GM18517 (cell line): Measurements from ENCODE around the gene XPO6.

ENCODE experiments used
- ATAC-seq: cut with Tn5 transposase; IDR thresholded peaks from one replicate; pipeline ENCODE4 v1.9.1; 2021; ENCODE audit warnings: mild to moderate bottlenecking, moderate library complexity; ENCODE audit not compliant: unreplicated experiment

Gene XPO6

GRCh38 chr16:28208824-28209223 lies 2.9 kb downstream of the XPO6 start:
- ATAC-seq = no peak

GRCh38 chr16:28208131-28208530 lies 3.6 kb downstream of the XPO6 start:
- no peak for ATAC-seq

- no peak for ATAC-seq
Measured at GRCh38 chr16:28207399-28207798, 4.4 kb downstream of the XPO6 start.

GRCh38 chr16:28205974-28206373 lies 5.8 kb downstream of the XPO6 start:
- no peak for ATAC-seq

- no peak for ATAC-seq
Measured at GRCh38 chr16:28205117-28205899, 6.5 kb downstream of the XPO6 start.

- no peak for ATAC-seq
Measured at GRCh38 chr16:28204622-28205021, 7.1 kb downstream of the XPO6 start.

- no peak for ATAC-seq
Measured at GRCh38 chr16:28204204-28204603, 7.6 kb downstream of the XPO6 start.

- ATAC-seq = no peak
Measured at GRCh38 chr16:28202147-28202746, 9.5 kb downstream of the XPO6 start.

GRCh38 chr16:28200661-28201060 lies 11.1 kb downstream of the XPO6 start:
- no peak for ATAC-seq

- no peak for ATAC-seq
Measured at GRCh38 chr16:28196387-28196987, 15.3 kb downstream of the XPO6 start.

GRCh38 chr16:28195859-28196258 lies 15.9 kb downstream of the XPO6 start:
- ATAC-seq = no peak

GRCh38 chr16:28193530-28194423 lies 18.0 kb downstream of the XPO6 start:
- peak; percentile 23 for ATAC-seq

- peak; percentile 48 for ATAC-seq
Measured at GRCh38 chr16:28192806-28193529, 18.8 kb downstream of the XPO6 start.

GRCh38 chr16:28191364-28191960 lies 20.3 kb downstream of the XPO6 start:
- no peak for ATAC-seq

- ATAC-seq = no peak
Measured at GRCh38 chr16:28189245-28189644, 22.5 kb downstream of the XPO6 start.

GRCh38 chr16:28188085-28188916 lies 23.5 kb downstream of the XPO6 start:
- ATAC-seq = peak; percentile 86

- peak; percentile 45 for ATAC-seq
Measured at GRCh38 chr16:28187595-28188004, 24.2 kb downstream of the XPO6 start.

GRCh38 chr16:28186752-28187151 lies 25.0 kb downstream of the XPO6 start:
- no peak for ATAC-seq

- no peak for ATAC-seq
Measured at GRCh38 chr16:28185696-28186095, 26.1 kb downstream of the XPO6 start.
